HG02938 (cell line): ENCODE measurements around the gene RARS2.
A peak's percentile ranks its signal among the peaks of the same experiment; 100 is the strongest.
"Not testable (repeated sequence)": the region's sequence is repeated elsewhere in the genome, so short reads cannot be mapped to it uniquely, and the experiment has no call there.

Source experiments
- ATAC-seq: cut with Tn5 transposase; IDR thresholded peaks from one replicate; pipeline ENCODE4 v1.9.1; 2021; ENCODE audit warnings: mild to moderate bottlenecking, moderate library complexity; ENCODE audit not compliant: unreplicated experiment

The RARS2 gene, protein sequence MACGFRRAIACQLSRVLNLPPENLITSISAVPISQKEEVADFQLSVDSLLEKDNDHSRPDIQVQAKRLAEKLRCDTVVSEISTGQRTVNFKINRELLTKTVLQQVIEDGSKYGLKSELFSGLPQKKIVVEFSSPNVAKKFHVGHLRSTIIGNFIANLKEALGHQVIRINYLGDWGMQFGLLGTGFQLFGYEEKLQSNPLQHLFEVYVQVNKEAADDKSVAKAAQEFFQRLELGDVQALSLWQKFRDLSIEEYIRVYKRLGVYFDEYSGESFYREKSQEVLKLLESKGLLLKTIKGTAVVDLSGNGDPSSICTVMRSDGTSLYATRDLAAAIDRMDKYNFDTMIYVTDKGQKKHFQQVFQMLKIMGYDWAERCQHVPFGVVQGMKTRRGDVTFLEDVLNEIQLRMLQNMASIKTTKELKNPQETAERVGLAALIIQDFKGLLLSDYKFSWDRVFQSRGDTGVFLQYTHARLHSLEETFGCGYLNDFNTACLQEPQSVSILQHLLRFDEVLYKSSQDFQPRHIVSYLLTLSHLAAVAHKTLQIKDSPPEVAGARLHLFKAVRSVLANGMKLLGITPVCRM

DNA sequence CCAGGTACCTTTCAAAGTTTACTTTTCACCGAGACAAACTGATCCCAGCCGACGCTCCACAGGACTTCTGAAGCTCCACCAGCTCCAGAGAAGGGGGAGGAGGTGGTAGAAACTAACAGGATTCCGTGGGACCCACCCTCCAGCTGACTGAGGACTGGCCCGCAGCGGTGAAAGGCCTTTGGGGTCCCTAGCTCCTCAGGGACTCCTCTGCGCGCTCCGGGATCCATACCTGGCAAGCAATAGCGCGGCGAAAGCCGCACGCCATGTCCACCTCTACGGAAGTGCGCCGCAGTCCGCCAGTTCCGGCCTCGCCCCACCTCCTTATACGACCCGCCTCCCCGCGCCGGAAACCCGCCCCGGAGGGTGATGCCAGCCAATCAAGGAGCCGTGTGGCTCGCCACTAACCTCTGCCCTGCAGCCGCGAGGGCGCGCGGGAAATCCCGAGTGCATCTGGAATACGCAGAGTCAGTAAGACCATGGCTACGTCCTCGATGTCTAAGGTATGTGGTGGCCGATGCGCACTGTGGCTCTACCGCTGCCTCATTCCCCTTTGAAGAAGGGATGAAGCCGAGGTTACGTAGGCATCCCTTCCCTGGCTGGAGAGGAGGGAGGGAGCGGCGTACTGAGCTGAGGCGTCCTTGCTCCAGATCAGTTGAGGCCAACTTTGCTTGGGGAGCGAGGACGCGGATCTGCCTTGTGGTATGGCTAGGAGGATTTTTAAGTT lies at the start of gene RARS2, which contains the start of gene ORC3:
Gene RARS2, minus strand, starts transcription at position 295 of the 724 bp plus-strand sequence. Its CDS starts 30 bp downstream, at position 265.
Gene ORC3, plus strand, starts transcription at position 443 of the 724 bp plus-strand sequence. Its CDS starts 34 bp downstream, at position 477.
- peak; percentile 99 for ATAC-seq

DNA sequence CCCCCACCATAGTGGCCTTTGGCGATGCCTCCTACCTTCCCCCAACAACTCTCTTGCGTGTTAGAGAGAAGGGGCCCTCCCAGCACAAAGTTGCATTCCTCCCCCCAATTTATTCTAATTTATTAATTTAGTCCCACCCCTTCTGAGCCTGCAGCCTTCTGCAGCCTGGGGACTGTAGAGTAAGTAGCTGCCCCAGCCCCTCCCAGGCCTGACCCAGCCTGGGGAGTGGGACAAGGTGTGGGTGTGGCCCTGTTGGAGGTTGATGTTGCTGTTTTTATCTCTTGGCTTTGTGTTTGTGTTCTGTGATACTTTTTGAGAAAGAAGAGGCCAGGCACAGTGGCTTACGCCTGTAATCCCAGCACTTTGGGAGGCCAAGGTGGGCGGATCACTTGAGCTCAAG lies 49.6 kb upstream of the RARS2 start:
- no peak for ATAC-seq

DNA sequence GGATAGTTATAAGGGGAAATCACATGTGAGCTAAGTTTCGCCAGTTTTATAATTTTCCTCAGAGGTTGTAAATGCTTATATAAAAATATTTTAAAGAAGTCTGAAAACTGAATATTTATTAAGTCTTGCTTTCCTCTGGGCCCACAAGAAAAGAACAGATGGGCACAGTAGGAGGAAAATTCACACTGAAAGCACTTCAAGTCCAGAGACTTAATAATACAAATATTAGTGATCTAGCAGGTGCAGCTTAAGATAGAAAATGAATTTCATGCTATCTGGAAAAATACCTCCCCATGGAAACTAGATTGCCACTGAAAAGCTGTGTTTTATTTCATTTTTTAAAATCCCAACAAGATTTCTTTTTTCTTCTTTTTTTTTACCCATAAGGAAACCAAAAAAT lies 47.3 kb upstream of the RARS2 start:
- ATAC-seq, result no peak

DNA sequence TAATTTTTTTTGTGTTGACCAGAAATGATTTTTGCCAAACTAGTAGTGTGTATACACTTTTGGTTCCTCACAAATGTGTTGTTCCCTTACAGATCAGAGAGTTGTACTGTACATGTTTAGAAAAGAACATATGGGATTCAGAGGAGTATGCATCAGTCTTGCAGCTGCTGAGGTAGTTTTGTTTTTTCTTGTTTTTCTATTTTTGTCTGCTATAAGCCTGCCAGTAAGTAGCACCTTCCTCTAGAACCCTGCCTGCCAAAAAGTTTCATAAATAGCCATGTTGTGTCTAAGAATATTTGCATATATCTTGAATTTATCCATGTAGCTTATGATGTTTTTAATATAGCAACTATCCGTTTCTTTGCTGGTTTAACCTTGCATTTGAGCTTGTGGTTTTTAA lies 46.5 kb upstream of the RARS2 start:
- no peak for ATAC-seq

DNA sequence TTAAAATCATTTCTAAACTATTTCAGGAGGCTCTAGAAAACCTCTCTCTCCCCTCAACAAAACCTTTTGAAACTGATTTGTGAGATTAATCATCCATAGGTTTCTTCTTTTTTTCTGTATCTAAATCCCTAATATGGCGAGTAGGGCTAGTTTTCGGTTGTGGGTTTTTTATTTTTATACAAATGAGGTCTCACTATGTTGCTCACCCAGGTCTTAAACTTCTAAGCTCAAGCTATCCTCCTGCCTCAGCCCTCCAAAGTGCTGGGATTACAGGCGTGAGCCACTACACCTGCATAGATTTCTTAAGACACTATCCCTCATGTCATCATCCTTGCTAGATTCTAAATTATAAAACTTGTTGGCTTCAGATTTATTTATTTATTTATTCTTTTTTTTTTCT lies 44.1 kb upstream of the RARS2 start:
- ATAC-seq, result no peak

DNA sequence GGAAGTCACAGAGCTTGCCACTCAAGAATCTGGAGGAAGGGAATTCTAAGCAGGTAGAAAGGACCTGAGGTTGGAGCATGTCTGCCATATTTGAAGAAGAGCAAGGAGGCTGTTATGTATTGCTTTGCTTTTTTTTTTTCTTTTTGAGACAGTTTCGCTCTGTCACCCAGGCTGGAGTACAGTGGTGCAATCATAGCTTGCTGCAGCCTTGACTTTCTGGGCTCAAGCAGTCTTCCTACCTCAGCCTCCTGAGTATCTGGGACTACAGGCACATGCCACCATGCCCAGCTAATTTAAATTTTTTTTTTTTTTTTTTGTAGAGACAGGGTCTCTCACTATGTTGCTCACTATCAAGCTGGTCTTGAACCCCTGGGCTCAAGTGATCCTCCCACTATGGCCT lies 41.0 kb upstream of the RARS2 start:
- no peak for ATAC-seq

DNA sequence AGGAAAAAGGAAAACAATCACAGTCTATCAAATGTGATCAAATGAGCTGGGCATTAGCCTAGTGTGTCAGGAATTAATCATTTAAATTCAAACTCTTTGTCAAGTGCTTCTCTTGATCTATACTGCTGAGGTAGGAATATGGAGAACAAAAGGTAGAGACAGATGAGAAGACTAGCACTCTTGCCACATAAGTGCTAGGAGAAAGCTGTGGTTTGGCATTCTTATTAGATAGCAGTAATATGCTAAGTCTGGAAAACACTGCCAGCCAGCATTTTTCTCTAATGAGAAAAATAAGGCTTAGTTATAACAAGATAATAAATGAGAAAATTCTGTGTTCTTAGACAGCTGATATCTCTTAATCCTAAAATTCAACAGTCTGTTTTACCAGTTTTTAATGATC lies 39.1 kb upstream of the RARS2 start:
- no peak for ATAC-seq

DNA sequence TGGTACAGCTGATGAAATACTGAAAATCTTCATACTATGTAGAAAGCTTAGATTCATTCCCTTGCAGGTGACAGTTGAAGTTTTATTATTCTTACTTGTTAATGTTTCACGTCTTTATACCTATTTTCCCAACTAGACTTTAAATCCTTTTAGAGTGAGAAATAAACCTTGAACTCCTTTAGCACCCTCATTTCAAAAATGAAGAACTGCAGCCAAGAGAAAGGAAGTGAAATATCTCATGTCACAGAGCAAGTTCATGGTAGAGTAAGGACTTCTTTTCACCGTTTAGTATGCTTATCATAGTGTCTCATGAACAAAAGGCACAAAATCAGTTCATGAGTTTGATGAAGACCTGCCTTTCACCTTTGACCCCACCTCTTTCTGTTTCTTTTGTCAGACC lies 38.6 kb upstream of the RARS2 start:
- no peak for ATAC-seq

DNA sequence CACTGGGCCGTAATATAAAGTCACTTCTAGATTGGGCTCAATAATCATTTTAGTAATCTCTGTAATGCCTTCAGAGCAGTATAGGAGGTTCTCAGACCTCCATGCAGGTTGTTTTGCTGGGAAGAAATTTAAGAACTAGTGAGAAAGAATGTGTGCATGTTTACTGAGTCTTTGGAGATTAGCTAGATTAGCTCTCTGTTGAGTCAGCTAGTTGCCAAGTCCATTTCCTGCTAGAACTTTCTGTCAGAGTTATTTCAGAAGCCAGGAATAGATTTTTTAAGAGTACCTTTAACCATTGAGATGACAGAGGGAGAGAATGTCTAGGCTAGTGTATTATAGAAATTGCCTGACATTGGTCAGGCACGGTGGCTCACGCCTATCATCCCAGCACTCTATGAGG lies 33.5 kb upstream of the RARS2 start:
- ATAC-seq, result no peak

DNA sequence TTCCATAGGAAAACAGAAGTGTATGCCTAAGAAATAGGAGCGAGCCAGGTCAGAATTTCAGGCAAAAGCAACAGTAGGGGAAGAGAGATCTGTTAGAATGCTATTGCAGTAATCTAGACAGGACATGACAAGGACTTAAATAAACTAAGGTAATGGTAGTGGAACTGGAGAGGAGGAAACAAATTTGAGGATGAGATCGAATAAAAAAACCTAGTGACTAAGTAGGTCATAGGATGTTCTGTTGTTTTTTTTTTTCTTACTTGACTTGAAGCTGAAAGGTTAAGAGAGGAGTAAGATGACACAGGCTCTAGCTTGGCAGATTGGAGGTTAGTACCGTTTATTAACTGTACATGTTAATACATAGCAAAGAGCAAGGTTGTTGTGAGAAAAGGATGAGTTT lies 28.7 kb upstream of the RARS2 start:
- ATAC-seq, result no peak

DNA sequence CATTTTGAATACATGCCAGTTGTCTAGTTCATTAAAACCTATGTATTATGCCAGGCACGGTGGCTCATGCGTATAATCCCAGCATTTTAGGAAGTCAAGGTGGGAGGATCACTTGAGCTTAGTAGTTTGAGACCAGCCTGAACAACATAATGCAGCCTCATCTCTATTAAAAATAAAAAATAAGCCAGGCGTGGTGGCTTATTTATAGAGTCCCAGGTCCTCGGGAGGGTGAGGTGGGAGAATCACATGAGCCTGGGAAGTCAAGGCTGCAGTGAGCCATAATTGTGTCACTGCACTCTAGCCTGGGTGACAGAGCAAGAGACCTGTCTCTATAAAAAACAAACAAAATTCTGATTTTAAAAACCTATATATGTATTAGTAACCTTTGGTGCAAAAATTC lies 27.6 kb upstream of the RARS2 start:
- ATAC-seq, result no peak

DNA sequence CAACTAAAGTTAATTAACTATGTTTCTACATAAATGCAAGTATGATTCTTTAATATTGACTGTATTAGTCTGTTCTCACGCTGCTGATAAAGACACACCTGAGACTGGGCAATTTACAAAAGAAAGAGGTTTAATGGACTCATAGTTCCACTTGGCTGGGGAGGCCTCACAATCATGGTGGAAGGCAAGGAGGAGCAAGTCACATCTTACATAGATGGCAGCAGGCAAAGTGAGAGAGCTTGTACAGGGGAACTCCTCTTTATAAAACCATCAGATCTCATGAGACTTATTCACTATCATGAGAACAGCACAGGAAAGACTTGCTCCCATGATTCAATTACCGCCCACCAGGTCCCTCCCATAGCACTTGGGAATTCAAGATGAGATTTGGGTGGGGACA lies 23.2 kb upstream of the RARS2 start:
- not testable (repeated sequence) for ATAC-seq

DNA sequence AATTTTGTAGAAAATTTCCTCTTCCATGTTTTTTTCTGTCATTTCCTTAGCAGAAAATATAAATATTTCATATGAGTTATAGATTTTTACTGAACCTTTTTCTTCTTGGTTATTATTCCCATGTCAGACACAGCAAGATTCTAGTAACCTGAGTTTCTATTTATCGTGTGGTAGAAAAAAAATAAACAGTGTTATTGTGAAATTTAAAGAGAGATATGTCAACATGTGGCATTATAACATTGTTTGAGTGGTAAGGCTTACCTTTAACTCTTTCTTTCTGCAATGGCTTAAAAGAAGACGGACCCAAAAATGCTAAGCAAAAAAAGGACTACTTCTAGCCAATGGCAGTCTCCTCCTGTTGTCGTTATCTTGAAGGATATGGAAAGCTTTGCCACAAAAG lies 19.0 kb upstream of the RARS2 start:
- ATAC-seq, result no peak

DNA sequence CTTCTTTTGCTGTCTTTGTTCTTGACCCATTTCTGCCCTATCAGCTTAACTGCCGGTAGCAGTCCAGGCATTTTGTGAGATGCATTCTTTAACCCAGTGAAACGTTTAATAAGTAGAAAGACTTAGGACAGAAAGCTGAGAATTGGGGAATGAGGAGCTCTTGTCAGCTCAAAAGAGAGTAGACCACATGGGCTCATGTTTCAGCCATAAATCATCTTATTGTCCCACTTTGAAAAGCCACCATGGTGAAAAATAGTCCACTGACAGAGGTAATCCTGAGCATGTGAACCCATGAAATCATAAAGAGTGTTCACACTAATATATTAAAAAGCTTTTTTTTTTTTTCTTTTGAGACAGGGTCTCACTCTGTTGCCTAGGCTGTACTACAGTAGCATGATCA lies 16.4 kb upstream of the RARS2 start:
- no peak for ATAC-seq

DNA sequence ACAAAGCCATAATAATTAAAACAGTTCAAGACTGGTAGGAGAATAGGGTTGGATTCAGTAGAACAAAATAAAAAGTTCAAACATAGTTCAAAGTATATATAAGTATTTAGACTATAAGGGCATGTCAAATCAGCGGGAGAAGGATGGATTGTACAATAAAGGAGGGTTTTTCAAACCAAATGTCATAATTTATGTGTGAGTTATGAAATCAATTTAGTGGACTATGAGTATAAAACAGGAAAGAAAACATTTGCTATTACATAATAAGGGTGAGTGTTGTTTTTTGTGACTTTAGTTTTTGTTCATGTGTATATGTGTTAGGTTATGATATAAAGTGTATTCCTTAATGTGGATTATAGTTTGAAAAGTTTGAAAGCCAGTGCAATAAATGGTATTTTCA lies 10.8 kb upstream of the RARS2 start:
- ATAC-seq, result no peak

DNA sequence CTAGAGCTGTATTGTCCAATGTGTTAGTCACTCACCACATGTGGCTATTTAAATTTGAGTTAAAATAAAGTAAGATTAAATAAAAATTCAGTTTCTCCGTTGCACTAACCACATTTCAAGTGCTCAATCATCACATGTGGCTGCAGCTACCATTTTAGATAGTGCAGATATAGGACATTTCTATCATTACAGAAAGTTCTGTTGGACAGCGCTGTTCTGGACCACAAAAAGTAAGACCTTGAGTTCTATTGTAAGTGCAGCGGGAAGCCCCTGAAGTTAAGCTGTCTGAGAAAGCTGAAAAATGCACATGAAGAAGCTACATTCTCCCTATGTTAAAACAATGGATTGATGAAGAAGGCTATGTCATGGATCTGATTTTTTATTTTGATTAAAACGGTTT lies 1.2 kb upstream of the RARS2 start:
- ATAC-seq, result no peak

DNA sequence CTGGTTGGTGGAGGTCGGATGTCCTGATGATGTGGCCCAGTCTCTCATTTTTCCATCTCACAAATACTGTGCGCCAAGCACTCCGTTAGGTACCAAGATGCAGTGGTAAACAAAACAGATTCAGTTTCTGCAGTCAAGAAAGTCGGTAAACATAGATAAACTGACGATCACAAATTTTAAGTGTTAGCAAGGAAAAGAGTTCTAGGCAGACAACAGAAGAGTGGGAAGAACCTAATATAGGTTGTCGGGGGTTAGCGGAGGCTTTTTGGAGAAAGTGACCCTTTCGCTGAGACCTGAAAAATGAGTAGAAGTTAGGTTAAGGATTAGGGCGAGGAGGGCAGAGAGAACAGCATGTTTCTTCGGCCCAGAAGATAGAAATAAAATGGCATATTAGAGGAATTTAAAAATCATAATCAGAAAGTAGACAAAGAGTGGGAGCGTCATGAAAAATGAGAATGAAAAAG lies 662 bp upstream of the RARS2 start:
- no peak for ATAC-seq

DNA sequence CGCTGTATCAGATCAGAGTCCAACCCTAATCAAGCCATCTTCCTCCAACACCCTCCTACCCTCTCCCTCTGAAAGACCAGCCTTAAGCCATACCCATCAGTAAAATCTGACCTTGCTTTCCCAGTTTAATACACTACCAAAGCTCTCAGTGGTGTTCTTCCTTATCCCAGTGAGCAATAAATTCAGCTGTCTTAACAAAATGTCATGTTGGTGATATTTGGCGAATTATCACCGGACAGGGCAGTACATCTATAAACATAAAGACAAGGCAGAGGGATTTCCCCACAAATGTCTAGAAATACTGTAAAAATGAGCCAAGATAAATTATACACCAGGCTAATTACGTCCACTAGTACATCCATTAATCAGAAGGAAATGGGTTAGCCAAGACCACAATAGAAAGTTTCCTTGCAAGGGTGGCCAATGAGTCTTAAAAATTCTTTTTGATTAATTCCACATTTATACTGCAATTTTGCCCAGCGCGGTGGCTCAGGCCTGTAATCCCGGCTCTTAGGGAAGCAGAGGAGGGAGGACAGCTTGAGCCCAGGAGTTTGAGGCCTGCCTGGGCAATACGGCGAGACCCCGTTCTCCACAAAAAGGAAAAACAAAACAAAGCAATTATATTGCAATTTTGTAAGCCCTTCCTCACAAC lies 905 bp downstream of the RARS2 start:
- ATAC-seq, result no peak

DNA sequence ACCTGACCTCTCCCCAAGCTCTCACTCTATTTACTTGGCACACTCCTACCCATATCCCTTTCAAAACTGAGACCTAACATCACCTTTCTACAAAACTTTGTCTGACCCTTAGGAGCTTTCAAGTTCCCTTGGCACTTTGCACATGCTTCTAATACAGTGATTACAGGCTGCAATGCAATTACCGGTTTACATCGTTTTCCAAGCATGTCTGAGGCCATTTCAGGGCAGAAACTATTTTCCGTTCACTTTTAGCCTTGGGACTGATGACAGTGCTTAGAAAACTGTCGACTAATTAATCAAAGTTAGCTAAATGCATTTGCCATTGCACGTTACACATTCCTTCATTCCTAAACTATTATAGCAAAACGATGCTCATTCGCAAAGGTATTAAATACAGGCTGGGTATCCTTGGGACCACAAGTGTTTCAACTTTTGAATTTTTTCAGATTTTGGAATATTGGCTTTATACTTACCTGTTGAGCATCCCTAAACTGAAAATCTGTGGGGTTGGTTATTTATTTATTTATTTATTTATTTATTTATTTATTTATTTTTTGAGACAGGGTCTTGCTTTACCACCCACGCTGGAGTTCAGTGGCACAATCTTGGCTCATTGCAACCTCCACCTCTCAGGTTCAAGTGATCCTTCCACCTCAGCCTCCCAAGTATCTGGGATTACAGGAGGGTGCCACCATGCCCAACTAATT lies 3.3 kb downstream of the RARS2 start:
- no peak for ATAC-seq

DNA sequence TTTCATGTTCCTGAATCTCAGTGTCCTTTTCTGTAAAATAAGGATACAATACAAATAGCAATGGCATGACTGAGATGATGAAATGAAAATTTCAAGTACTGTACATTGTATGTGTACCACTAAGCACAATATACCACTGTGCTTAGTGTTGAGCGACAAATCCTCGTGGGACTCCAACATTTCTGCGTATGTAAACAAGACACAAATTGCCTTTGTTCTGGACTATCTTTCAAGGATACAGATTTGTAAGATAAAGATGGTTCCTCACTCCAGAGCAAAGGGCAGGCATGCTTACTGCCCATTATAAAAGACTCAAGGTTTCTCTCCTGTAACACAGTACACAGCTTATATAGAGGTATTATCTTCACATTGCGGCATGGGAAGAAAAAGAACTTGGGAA lies 6.0 kb downstream of the RARS2 start:
- no peak for ATAC-seq

DNA sequence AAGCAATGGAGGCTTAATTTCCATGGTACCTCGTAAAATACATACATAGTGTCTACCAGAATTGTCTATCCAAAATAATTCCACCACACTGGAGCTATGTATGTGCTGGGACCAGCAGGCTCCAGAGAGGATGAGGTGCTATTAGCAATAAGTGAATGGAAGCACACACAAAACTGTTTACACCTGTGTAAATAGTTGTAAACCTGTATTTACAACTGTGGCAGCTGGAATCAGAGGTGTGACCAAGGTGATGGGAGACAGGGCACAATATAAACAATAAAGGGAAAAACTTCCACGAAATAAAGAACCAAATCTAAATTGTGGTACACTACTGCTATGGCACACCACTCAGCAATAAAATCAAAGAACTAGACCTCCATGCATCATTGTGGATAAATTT lies 14.4 kb downstream of the RARS2 start:
- no peak for ATAC-seq
